HG02973 (cell line): ENCODE data around the gene CRAT.

ENCODE experiments used
- ATAC-seq: cut with Tn5 transposase; IDR thresholded peaks from one replicate; pipeline ENCODE4 v1.9.1; 2021; ENCODE audit warnings: moderate library complexity; ENCODE audit not compliant: unreplicated experiment

CRAT gene

GRCh38 chr9:129110740-129111527, at the start of gene CRAT, which contains the start of gene PTPA:
Gene CRAT (minus strand): TSS chr9:129110793. CDS start chr9:129110509, 284 bp downstream.
Gene PTPA (plus strand): TSS chr9:129111415. CDS start chr9:129111601, 186 bp downstream.
- ATAC-seq, result peak; percentile 60

DNA sequence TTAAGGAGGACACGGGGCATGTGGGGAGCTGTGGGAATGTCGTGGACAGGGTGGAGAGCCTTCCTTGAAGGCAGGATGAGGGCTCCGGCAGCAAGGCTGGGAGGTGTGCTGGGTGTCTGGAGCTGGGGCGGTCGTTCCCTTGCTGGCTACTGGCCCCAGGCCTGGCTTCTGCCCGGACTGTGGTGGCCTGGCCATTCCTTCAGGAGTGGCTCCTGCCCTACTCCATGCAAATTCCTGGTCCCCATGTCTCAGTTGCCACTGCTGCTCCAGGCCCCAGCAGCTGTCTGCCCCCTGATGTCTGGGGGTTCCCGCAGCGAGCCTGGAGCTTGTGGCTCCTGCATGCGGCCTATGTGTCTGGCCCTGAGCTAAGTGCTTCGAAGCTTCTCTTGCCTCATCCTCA, 45.6 kb upstream of the CRAT start:
- no peak for ATAC-seq

GRCh38 chr9:129154866-129155477, 44.4 kb upstream of the CRAT start:
- no peak for ATAC-seq

DNA sequence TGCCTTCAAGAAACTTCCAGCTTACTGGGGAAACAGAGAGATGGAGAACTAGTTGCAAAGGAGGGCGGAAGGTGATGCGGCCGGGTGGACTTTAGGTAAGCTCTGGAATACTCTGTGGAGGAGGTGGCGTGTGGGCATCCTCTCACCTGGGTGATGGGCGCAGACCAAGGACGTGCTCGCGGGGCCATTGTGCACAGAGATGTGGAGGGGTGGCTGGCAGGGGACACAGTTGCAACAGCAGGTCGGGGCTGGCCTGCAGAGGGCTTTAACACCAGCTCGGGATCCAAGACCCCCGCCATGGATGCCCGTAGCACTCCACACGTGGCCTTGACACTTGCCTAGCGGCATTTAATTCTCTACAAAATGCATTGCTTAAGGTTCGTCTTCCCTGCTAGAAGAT, 40.9 kb upstream of the CRAT start:
- ATAC-seq, result no peak

- no peak for ATAC-seq
Observed at GRCh38 chr9:129150672-129151211, 40.1 kb upstream of the CRAT start.

GRCh38 chr9:129150122-129150521, 39.5 kb upstream of the CRAT start:
- ATAC-seq, result no peak

GRCh38 chr9:129149442-129149841, 38.8 kb upstream of the CRAT start:
- no peak for ATAC-seq

DNA sequence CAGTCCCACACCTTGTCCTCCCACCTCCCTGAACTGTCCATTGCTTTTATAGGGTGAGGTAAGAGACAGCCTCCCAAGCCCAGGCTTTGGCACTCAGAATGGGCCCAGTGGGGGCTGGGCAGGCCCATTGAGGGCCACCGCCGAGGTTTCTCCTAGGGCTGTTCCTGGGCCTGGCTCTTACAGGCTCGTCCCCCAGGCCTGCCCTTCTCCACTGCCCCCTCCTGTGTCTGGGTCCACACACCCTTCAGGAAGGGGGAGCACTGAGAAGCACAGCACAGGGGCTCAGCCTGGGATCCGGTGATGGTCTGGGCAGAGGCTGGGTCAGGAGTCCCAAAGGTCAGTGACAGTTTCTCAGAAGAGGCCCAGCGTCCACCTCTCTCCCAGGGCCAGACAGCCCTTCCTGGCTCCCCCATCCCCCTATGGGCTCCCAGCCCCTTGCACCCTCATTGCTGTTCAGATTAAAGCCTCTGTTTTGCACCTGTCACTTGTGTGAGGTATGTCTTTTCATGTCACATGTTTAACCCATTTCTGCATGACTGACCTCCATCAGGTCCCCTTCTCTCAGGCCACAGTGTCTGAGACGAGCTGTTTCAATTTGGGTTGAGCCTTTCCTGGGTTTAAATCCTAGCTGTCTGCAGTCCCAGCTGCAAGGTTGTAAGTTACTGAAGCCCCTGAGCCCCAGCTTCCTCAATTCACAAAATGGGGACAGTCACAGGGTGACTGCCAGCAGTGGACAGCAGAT, 38.0 kb upstream of the CRAT start:
- no peak for ATAC-seq

DNA sequence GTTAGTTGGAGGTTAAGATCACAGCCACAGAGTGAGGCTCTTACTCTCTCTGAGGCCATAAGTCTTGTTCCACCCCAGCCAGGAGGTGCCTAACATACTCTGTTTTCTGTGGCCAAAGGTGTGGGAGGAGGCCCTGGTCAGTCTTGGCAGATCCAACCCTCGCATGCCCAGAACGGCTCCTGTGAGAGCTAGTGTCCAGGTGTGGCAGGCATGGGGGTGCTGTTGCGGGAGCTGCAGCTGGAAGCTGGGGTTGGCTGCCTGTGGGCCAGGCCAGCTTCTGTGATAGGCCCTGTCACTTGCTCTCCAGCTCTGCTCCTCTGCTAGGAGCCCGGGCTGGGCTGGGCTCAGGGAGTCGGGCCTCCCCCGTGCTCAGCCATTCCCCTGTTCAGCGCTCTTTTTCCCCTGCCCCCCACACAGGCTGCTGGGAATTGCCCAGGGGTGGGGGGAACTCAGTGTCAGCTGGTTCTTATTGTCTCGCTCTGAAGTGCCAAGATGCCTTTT, 35.9 kb upstream of the CRAT start:
- no peak for ATAC-seq

- no peak for ATAC-seq
Observed at GRCh38 chr9:129145841-129146292, 35.3 kb upstream of the CRAT start.

- ATAC-seq, result no peak
Observed at GRCh38 chr9:129145316-129145715, 34.7 kb upstream of the CRAT start.

DNA sequence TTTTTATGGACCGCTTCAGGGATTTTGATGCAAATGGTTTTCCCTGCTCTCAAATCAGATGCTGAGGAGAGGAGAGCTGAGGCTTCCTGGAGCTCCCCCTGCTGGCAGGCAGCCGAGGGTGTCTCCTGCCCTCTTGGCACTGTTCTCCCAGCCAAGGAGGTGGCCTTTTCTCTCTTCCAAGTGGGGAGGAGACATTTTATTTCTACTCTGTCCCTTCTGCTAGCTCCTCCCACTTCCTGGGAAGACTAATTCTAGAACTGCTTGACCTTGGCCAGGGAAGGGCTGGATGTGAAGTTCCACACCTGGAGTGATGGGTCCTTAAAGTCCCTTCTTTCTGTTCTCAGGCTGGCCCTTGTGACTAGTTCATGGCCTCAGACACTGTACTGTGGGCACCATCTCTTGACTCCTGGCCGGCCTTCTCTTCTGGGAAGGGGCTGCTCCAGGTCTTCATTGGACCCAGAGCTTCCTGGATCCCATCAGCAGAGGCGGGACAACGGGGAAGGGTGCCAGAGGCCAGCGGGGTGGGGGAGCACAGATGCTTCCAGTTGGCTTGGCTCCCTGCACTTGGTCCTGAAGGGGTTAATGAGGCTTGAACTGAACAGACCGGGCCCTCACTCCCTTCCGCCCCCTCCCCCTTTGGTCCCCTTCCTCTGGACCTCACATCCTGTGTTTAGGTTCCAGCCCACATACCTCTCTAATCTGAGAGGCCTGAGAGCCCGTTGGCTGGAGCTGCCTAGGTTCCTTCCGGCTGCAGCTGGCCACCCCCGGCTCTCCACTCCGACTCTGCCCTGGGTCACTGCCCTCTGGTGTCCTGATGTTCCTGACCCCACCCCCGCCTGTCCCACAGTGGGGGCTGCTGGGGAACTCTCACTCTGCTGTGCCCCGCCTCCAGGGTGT, 32.7 kb upstream of the CRAT start:
- no peak for ATAC-seq

DNA sequence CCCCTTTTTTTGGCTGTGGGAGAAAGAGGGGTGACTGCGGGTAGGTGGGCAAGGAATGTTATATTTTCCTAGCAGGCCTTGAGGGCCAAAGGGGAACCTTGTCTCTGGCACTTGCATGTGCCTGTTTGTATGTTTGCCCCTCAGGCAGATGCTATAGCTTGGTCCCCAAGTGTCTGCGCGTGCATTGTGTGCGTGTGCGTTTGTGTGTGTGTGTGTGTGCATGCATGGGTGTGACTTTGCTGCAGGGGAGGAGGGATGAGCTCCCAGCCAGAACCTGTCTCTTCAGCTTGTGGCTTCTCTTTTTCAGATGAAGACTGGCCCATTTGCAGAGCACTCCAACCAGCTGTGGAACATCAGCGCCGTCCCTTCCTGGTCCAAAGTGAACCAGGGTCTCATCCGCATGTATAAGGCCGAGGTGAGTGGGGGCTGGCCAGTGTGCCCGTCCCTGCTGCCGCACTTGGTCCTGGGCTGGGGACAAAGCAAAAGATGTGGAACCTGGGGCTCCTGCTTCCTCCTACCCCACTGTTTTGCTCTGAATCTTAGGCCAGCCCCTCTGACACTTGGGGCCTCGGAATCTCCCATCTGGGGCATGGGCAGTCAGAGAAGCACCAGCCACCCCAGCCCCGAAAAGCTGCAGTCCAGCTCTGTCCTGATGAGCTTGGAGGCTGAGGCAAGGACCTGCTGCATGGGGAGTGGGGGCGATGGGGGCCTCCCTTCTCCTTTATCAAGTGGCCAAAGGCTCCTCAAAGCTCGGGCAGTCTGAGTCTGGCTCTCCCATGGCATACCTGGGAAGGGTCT, 31.7 kb upstream of the CRAT start:
- no peak for ATAC-seq

DNA sequence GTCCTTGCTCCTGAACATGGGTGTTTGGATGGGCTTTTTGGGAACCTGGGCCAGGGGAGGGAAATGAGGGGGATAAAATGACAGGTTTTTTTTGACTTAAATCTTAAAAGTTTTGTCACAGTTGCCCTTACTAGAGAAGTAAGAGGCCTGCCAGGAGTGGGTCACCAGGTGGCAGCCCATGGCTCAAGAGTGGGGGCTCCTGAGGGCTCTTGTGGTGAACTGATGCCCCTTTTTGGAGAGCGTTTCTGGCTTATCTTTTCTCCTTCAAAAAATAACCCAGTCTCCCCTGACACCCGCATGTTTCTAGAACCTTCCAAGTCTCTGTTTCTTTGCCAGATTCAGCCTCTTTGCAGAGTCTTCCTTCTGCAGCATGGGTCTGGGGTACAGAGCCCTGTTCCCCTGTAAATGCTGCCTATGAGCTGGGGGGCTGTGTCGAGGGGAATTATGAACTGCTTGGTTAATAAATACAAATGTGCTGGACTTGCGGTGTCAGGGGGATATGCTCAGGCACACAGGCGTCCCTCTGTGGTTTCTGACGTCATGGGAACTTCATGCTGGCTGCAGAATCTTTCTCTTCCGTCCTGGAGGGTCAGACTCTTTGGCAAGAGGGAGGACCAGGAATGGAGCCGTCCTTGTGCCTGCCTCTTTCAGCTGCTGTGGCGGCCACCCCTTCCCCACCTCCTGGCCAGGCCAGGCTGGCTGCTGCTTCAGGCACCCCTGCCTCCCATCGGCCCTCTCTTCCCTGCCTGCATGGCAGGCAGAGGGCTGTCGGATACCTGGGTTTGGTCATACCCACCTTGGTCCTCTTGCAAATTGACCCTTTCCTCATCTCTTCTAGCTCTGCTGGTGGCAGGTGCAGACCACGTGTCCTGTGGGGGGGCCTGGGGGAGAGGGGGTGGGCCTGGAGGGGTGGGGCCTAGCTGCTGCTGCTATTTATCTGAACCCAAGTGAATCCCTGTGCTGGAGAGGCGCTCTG, 30.8 kb upstream of the CRAT start:
- no peak for ATAC-seq

DNA sequence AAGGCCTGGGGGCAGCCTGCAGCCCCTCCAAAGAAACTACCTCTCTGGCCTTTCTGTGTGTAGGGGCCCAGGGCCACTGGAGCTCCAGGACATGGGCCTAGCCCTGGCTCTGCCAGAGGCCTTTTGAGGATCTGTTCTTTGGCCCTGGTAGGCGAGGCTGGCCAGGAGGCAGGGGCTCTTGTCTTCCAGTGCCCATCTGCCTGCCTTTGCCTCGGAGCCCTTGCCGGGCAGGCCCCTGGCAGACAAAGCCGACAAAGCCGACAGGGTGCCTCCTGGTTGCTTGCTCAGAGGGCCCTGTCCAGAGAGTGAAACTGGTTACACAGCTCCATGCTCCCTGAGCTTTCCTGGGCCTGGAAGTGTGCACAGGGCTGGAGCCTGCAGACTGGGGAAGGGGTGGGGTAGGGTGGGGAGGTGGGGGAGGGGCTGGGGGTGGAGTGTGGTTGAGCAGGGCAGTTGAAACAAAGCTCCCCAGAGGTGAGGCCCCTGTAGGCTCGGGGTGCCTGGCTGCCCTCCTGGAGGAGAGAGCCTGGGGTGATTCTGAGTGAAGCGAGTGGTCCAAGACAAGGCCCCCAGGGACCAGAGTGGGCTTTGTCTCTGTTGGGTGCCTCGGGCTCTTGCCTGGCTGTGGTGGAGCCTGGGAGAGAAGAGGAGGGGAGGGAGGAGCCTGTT, 29.9 kb upstream of the CRAT start:
- peak; percentile 13 for ATAC-seq

DNA sequence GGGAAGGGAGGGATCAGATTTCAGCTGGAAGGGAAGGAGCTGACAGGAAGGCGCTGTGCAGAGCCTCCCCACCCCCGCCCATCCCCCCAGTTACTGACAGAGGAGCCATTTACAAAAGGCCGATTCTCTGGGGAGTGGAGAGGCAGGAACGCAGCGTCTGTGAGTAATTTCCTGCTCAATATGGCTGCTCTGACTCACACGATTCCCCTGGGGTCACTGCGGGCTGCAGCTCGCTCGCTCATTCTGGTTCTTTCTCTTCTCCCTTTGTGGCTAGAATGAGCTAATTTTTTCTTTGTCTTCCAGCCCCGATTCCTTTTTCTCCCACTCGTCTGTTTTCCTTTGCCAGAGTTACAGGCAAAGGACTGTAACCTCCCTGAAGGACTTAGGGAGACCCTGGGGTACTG, 29.4 kb upstream of the CRAT start:
- peak; percentile 59 for ATAC-seq

DNA sequence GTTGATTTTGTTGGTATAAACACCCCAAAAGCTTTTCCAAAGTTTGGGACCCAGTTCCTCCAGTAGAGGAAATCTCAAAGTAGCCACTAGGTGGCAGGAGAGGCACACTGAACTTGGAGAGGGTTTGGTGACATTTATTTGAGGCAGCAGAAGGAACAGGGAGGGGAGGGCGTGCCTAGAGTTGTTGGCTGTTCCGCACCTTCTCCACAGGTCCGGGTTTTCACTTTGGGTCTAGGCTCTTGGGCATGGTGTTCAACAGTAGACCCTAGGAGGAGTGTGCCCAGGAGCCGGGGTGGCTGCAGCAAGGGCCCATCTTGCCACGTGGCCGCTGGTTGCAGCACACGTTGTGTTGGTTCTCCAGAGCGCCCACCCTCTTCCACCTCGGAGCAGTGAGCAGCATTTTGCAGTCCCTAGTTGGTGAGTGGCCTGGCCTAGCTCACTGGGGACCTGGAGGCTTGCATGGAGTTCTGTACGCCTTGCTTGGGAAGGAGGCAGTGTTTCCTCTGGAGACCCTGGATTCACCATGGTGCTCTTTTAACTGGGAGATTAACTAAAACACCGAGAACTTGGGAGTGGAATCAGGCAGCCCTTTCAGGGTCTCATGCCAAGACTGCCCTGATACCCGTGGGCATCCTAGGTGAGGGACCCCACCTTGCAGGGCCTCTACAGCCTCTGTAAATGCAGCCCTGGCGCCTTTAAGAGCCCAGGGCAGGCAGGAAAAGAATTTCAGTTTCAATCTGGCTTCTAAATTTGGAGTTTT, 28.8 kb upstream of the CRAT start:
- peak; percentile 28 for ATAC-seq
